ENCODE data around the gene HOMER3.

GRCh38 chr19:18941628-18942354 lies 774 bp upstream of the HOMER3 start:
- no peak for TF ChIP-seq POLR2AphosphoS5 (IDR thresholded peaks at IDR 0.05; ENCODE audit: low read depth, low read length)
- no peak for TF ChIP-seq POLR2A (IDR thresholded peaks at IDR 0.05; ENCODE audit: low read depth, low read length)
